Loucy (cell line): ENCODE measurements around the gene ANKRD40.
"Not testable (repeated sequence)": the region's sequence is repeated elsewhere in the genome, so short reads cannot be mapped to it uniquely, and the experiment has no call there.

Experiments used
- H2AFZ ChIP-seq: fragments of 200-600 bp; sonication (generic); 2 replicates; pipeline ENCODE4 v1.6.0; 2016; ENCODE audit warnings: antibody characterized with exemption, mild to moderate bottlenecking, low read length, moderate library complexity
- H3F3A ChIP-seq: fragments of 200-600 bp; 2 replicates; pipeline ENCODE4 v1.6.0; 2016; ENCODE audit warnings: antibody characterized with exemption, low read depth, mild to moderate bottlenecking
- H3K27me3 ChIP-seq: fragments of 200-600 bp; sonication (generic); 2 replicates; pipeline ENCODE4 v1.6.1; 2014; ENCODE audit warnings: low read length, mild to moderate bottlenecking; ENCODE audit not compliant: insufficient read depth, poor library complexity, severe bottlenecking
- H3K36me3 ChIP-seq: fragments of 200-600 bp; sonication (generic); 2 replicates; pipeline ENCODE4 v1.6.1; 2016; ENCODE audit warnings: low read length; ENCODE audit not compliant: insufficient read depth
- H3K4me1 ChIP-seq: fragments of 200-600 bp; sonication (generic); 2 replicates; pipeline ENCODE4 v1.5.1; 2014; ENCODE audit warnings: low read length, mild to moderate bottlenecking; ENCODE audit not compliant: insufficient read depth, poor library complexity, severe bottlenecking
- H3K4me2 ChIP-seq: fragments of 200-600 bp; sonication (generic); 2 replicates; pipeline ENCODE4 v1.6.0; 2014; ENCODE audit warnings: antibody characterized with exemption, low read length, low read depth, mild to moderate bottlenecking; ENCODE audit not compliant: poor library complexity, severe bottlenecking
- H3K4me3 ChIP-seq: fragments of 200-600 bp; sonication (generic); 2 replicates; pipeline ENCODE4 v1.5.1; 2014; ENCODE audit warnings: low read length, mild to moderate bottlenecking, mixed read lengths; ENCODE audit not compliant: poor library complexity, severe bottlenecking
- H3K79me2 ChIP-seq: fragments of 200-600 bp; sonication (generic); 2 replicates; pipeline ENCODE4 v1.6.1; 2014; ENCODE audit warnings: low read length; ENCODE audit not compliant: insufficient read depth
- H3K9ac ChIP-seq: fragments of 200-600 bp; sonication (generic); 2 replicates; pipeline ENCODE4 v1.6.0; 2014; ENCODE audit warnings: mild to moderate bottlenecking, low read depth, low read length, moderate library complexity; ENCODE audit not compliant: poor library complexity, severe bottlenecking
- H3K9me2 ChIP-seq: fragments of 200-600 bp; sonication (generic); replicated peaks from 2 replicates; pipeline ENCODE4 v1.6.1; 2016; ENCODE audit warnings: low read depth, low read length, mixed read lengths
- H3K9me3 ChIP-seq: fragments of 200-600 bp; sonication (generic); 2 replicates; pipeline ENCODE4 v1.6.1; 2014; ENCODE audit warnings: mild to moderate bottlenecking, antibody characterized with exemption, low read length, low read depth; ENCODE audit not compliant: insufficient read depth
- H4K20me1 ChIP-seq: fragments of 200-600 bp; sonication (generic); 2 replicates; pipeline ENCODE4 v1.6.0; 2014; ENCODE audit warnings: antibody characterized with exemption, low read length, mild to moderate bottlenecking; ENCODE audit not compliant: insufficient read depth, poor library complexity, severe bottlenecking
- EZH2phosphoT487 ChIP-seq: fragments of 200-600 bp; IDR thresholded peaks from 2 replicates; pipeline ENCODE4 v1.6.1; 2018; ENCODE audit warnings: antibody characterized with exemption, mild to moderate bottlenecking, moderate library complexity, borderline replicate concordance
- TF ChIP-seq, protein P1 (sequence below): fragments of 200-600 bp; sonication (generic); conservative IDR thresholded peaks from 2 replicates; pipeline ENCODE4 v1.5.1; 2014; ENCODE audit warnings: mild to moderate bottlenecking, antibody characterized with exemption, low read length

ANKRD40 gene

DNA sequence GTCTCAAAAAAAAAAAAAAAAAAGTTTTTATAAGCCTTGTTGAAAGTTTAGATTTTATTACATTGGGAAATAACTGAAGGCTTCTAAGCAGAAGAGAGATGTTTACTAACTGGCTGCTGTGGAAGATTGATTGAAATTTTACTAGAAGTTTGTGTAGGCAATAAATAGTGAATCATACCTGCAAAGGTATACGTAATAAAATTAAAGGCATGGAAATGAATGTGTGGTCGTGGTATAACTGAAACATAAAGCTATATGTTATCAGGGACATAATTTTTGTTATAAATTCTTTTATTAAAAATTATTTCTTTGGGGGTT lies 20.4 kb upstream of the ANKRD40 start:
- H3K9me2 ChIP-seq: no peaks in the 10 kb centered on the region
- TF ChIP-seq, protein P1, sequence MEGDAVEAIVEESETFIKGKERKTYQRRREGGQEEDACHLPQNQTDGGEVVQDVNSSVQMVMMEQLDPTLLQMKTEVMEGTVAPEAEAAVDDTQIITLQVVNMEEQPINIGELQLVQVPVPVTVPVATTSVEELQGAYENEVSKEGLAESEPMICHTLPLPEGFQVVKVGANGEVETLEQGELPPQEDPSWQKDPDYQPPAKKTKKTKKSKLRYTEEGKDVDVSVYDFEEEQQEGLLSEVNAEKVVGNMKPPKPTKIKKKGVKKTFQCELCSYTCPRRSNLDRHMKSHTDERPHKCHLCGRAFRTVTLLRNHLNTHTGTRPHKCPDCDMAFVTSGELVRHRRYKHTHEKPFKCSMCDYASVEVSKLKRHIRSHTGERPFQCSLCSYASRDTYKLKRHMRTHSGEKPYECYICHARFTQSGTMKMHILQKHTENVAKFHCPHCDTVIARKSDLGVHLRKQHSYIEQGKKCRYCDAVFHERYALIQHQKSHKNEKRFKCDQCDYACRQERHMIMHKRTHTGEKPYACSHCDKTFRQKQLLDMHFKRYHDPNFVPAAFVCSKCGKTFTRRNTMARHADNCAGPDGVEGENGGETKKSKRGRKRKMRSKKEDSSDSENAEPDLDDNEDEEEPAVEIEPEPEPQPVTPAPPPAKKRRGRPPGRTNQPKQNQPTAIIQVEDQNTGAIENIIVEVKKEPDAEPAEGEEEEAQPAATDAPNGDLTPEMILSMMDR: no peak
- no peak for TF ChIP-seq EZH2phosphoT487
- no peak overlapping the region for H3K9ac ChIP-seq
- no peak overlapping the region for H2AFZ ChIP-seq
- peaks cover 46% of the 10 kb centered on the region for H3K4me1 ChIP-seq
- H3K79me2 ChIP-seq: peaks cover 100% of the 10 kb centered on the region
- H4K20me1 ChIP-seq: peaks cover 100% of the 10 kb centered on the region
- H3K9me3 ChIP-seq: no peaks in the 10 kb centered on the region
- H3F3A ChIP-seq: no peaks in the 10 kb centered on the region
- no peak overlapping the region for H3K4me3 ChIP-seq
- H3K4me2 ChIP-seq: peak overlapping the region; percentile 97
- H3K27me3 ChIP-seq: no peaks in the 10 kb centered on the region
- H3K36me3 ChIP-seq: no peaks in the 10 kb centered on the region

DNA sequence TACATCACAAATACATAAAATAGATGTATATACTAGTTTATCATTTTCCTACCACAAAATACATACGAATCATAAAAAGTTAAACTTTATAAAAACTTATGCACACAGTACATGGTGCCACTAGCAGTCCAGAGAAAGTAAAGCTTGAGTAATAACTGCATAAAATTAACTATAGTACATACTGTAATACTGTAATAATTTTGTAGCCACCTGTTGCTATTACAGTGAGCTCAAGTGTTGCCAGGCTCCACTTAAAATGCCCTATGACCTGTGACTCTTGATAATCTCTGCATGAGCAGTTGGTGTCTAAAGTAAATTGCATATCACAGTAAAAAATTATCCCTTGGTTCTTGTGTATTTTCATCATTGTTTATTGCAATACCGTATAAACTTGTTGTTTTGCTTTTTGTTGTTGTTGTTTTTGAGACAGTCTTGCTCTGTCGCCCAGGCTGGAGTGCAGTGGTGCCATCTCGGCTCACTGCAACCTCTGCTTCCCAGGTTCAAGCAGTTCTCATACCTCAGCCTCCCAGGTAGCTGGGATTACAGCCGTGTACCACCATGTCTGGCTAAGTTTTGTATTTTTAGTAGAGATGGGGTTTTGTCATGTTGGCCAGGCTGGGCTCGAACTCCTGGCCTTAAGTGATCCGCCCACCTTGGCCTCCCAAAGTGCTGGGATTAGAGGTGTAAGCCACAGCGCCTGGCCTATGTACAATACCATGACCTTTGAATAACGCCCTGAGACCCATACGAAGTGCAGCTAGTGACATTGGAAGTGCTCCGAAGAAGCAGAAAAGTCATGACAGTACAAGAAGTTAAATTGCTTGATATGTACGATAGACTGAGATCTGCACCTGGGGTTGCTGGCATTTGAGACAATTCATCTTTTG lies 18.3 kb upstream of the ANKRD40 start:
- peak overlapping the region; percentile 40 for H3K9ac ChIP-seq
- peaks cover 59% of the 10 kb centered on the region for H3K4me1 ChIP-seq
- no peak for TF ChIP-seq EZH2phosphoT487
- TF ChIP-seq, protein P1: no peak
- H3F3A ChIP-seq: no peaks in the 10 kb centered on the region
- no peaks in the 10 kb centered on the region for H3K36me3 ChIP-seq
- H3K4me2 ChIP-seq: peak overlapping the region; percentile 97
- peaks cover 100% of the 10 kb centered on the region for H3K79me2 ChIP-seq
- H3K9me2 ChIP-seq: no peaks in the 10 kb centered on the region
- H3K9me3 ChIP-seq: no peaks in the 10 kb centered on the region
- H3K4me3 ChIP-seq: peak overlapping the region; percentile 75
- no peak overlapping the region for H2AFZ ChIP-seq
- peaks cover 100% of the 10 kb centered on the region for H4K20me1 ChIP-seq
- no peaks in the 10 kb centered on the region for H3K27me3 ChIP-seq

DNA sequence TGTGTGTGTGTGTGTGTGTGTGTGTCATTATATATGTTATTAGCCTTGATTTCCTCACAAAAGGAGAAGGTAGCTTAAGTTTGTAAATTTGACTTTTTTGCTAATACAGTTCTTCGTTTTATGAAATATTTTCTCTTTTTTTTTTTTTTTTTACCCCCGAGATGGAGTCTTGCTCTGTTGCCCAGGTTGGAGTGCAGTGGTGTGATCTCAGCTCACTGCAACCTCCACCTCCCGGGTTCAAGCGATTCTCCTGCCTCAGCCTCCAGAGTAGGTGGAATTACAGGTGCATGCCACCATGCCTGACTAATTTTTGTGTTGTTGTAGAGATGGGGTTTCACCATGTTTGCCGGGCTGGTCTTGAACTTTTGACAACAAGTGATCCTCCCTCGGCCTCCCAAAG lies 16.9 kb upstream of the ANKRD40 start:
- H3K36me3 ChIP-seq: not testable (repeated sequence)
- H3K4me1 ChIP-seq: peaks cover 60% of the 10 kb centered on the region
- peak overlapping the region; percentile 97 for H3K4me2 ChIP-seq

DNA sequence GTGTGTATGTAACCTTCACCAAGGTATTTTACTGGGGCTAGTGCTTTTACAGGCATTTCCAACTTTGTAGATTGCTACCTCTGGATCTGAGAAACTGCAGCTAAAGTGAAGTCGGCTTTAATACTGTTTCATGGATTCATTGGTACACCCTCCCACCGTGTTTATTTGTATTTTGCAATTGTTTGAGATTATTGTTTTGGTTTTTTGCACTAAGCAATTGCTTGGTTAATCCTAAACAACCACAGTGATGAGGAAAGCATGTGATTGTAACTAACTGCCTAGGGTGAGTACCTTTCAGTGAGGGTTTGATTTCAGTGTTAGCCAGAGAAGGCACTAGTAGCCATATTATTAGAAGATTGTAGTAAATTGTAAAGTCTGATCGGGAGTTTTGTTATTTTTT lies 15.0 kb upstream of the ANKRD40 start:
- Histone ChIP-seq H2AFZ (no peak overlapping the region), H3K9ac (peak overlapping the region; percentile 93), H3K4me3 (peak overlapping the region; percentile 75), H4K20me1 (peaks cover 82% of the 10 kb centered on the region), H3K9me2 (no peaks in the 10 kb centered on the region), H3K4me1 (peaks cover 50% of the 10 kb centered on the region), H3K36me3 (no peaks in the 10 kb centered on the region), H3F3A (no peaks in the 10 kb centered on the region), H3K9me3 (no peaks in the 10 kb centered on the region), H3K4me2 (peak overlapping the region; percentile 97), H3K79me2 (peaks cover 84% of the 10 kb centered on the region), H3K27me3 (no peaks in the 10 kb centered on the region)
- no peak for TF ChIP-seq EZH2phosphoT487
- TF ChIP-seq, protein P1: no peak

More for the DNA sequence above, 16.9 kb upstream of the ANKRD40 start:
- H3F3A ChIP-seq, H3K9me3 ChIP-seq, H3K9ac ChIP-seq, H3K9me2 ChIP-seq, H2AFZ ChIP-seq, H3K27me3 ChIP-seq: not testable (repeated sequence)
- Histone ChIP-seq H3K79me2 (peaks cover 100% of the 10 kb centered on the region), H4K20me1 (peaks cover 100% of the 10 kb centered on the region), H3K4me3 (peak overlapping the region; percentile 75)
